T-cell (primary cell): ENCODE data around the gene JDP2. TPM values are rescaled to one million over a fixed set of nuclear protein-coding genes. Genes with fewer than 3 reads are reported as not detected.
"Not testable (repeated sequence)": the region's sequence is repeated elsewhere in the genome, so short reads cannot be mapped to it uniquely, and the experiment has no call there.

Source experiments
- ATAC-seq, 4 experiments: fragments of 200-7000 bp in 3 of 4; fragments of 150-1000 bp in 1 of 4; cut with Tn5 transposase; replicated peaks in 1 of 4; 1 replicate in 3 of 4; 2 replicates in 1 of 4; pipeline ENCODE4 v1.10.0; 2021; ENCODE audit warnings: moderate library complexity in 3 of 4, mild to moderate bottlenecking in 2 of 4, moderate number of reproducible peaks in 1 of 4
- CTCF ChIA-PET, 2 donors: fragments of 300-600 bp; sonication (Branson Sonifier 250); formaldehyde crosslinking; loops; one replicate each; lab custom pipeline; 2022; ENCODE audit warnings: antibody characterized with exemption in 2 of 2; lab: Charles Lee
- POLR2A ChIA-PET, 2 donors: fragments of 300-600 bp; sonication (Branson Sonifier 250); formaldehyde crosslinking; loops; one replicate each; lab custom pipeline; 2022; ENCODE audit warnings: antibody characterized with exemption in 2 of 2; lab: Charles Lee
- DNase-seq, 35 experiments: peaks; one replicate each; pipeline versions ENCODE4 v3.0.0 to v3.0.0-alpha.2; 2013 to 2023
- H3K27ac ChIP-seq: one replicate; pipeline ENCODE4 v1.5.1; 2013; ENCODE audit warnings: low read length
- H3K27me3 ChIP-seq, 2 experiments: replicated peaks in 1 of 2; 1 replicate in 1 of 2; 2 replicates in 1 of 2; pipeline versions ENCODE4 v1.6.1 to v1.7.0; 2013; ENCODE audit warnings: low read length in 1 of 2, mixed read lengths in 1 of 2; ENCODE audit not compliant: control insufficient read depth in 2 of 2, insufficient read depth in 2 of 2; ENCODE audit errors: extremely low read depth in 1 of 2
- H3K36me3 ChIP-seq, 2 donors: 1 replicate in 1 of 2; 2 replicates in 1 of 2; pipeline versions ENCODE4 v1.6.1 to v1.7.0; 2013; ENCODE audit warnings: low read length in 1 of 2; ENCODE audit not compliant: control insufficient read depth in 2 of 2, insufficient read depth in 1 of 2; ENCODE audit errors: extremely low read depth in 1 of 2
- H3K4me1 ChIP-seq, 2 experiments: 1 replicate in 1 of 2; 2 replicates in 1 of 2; pipeline versions ENCODE4 v1.6.1 to v1.7.0; 2013; ENCODE audit warnings: low read length in 2 of 2, mixed read lengths in 1 of 2; ENCODE audit not compliant: insufficient read depth in 2 of 2, control insufficient read depth in 1 of 2; ENCODE audit errors: extremely low read depth in 1 of 2
- H3K4me3 ChIP-seq, 2 donors: 1 replicate in 1 of 2; 2 replicates in 1 of 2; pipeline versions ENCODE4 v1.5.1 to v1.7.0; 2013; ENCODE audit warnings: mild to moderate bottlenecking in 2 of 2, low read length in 1 of 2, moderate library complexity in 1 of 2; ENCODE audit not compliant: control insufficient read depth in 1 of 2; ENCODE audit errors: extremely low read depth in 1 of 2
- H3K9me3 ChIP-seq: 2 replicates; pipeline ENCODE4 v1.7.0; 2013
- H3K27ac Mint-ChIP-seq, 2 donors: one replicate each; pipeline ENCODE4 v1.8.0; 2020 to 2021; ENCODE audit warnings: mild to moderate bottlenecking in 2 of 2, mixed read lengths in 2 of 2
- H3K27me3 Mint-ChIP-seq, 2 donors: one replicate each; pipeline ENCODE4 v1.8.0; 2021 to 2022; ENCODE audit warnings: mixed read lengths in 2 of 2
- H3K36me3 Mint-ChIP-seq: one replicate; pipeline ENCODE4 v1.8.0; 2021; ENCODE audit warnings: mixed read lengths
- H3K4me1 Mint-ChIP-seq, 3 donors: one replicate each; pipeline ENCODE4 v1.8.0; 2020 to 2022; ENCODE audit warnings: mixed read lengths in 3 of 3, mild to moderate bottlenecking in 1 of 3
- H3K4me3 Mint-ChIP-seq, 3 donors: one replicate each; pipeline ENCODE4 v1.8.0; 2020 to 2022; ENCODE audit warnings: mild to moderate bottlenecking in 3 of 3, mixed read lengths in 3 of 3, moderate library complexity in 3 of 3
- H3K9me3 Mint-ChIP-seq, 3 donors: one replicate each; pipeline ENCODE4 v1.8.0; 2020 to 2022; ENCODE audit warnings: mixed read lengths in 3 of 3
- WGBS: methylation state at CpG from one replicate; pipeline ENCODE4 v1.1.5; 2013; ENCODE audit warnings: missing lambda C conversion rate; ENCODE audit not compliant: insufficient coverage; 5-methylcytosine and 5-hydroxymethylcytosine counted together
- total RNA-seq, 35 experiments: library from RNA in 6 of 35; stranded (reverse) in 6 of 35; fragments of 120-200 nt in 1 of 35; gene quantifications; one replicate each; pipeline versions ENCODE4 v1.2.1 to v1.2.4 and lab custom pipeline; 2013 to 2026

JDP2 gene, protein sequence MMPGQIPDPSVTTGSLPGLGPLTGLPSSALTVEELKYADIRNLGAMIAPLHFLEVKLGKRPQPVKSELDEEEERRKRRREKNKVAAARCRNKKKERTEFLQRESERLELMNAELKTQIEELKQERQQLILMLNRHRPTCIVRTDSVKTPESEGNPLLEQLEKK
- total RNA-seq (under 1 TPM; 0.45 to 0.93 (median 0.76) TPM), total RNA-seq (lab: John Stamatoyannopoulos, UW) (0.07 to 2.6 (median 0.43) reads per million in 29 experiments)
- 0.37 TPM for total RNA-seq (2013)

- peaks cover 7 to 12% (median 7%) of the 10 kb centered on the region in 3 donors for H3K4me1 Mint-ChIP-seq
- CTCF ChIA-PET: no interaction called here
- H3K36me3 ChIP-seq: no peaks in the 10 kb centered on the region
- H3K27me3 ChIP-seq: peaks cover 0 to 37% of the 10 kb centered on the region in 2 experiments
- 2% methylated on average over 76 of the region's 93 CpGs for WGBS
- no peak within 1 kb of the TSS for H3K27ac Mint-ChIP-seq
- POLR2A ChIA-PET: no interaction called here
- H3K9me3 ChIP-seq: no peaks in the 10 kb centered on the region
- H3K27me3 Mint-ChIP-seq: peaks cover 7 to 28% of the 10 kb centered on the region in 2 donors
- H3K4me1 ChIP-seq: peaks cover 0 to 19% of the 10 kb centered on the region in 2 experiments
- ATAC-seq: peak; percentile 61 to 81 (median 74)
- no peaks in the 10 kb centered on the region for H3K9me3 Mint-ChIP-seq
- peaks cover 3% of the 10 kb centered on the region for H3K36me3 Mint-ChIP-seq
- DNase-seq: peak in 34 of 35 experiments; percentile 13 to 67 (median 42)
- peak within 1 kb of the TSS; percentile 73 to 77 (median 74) for H3K4me3 Mint-ChIP-seq
- no peak within 1 kb of the TSS for H3K27ac ChIP-seq
- peak within 1 kb of the TSS; percentile 50 to 64 for H3K4me3 ChIP-seq
These were observed at the start of gene JDP2 for GRCh38 chr14:75427482-75428229. Gene JDP2, plus strand, starts transcription at chr14:75428022. Its CDS starts 9,899 bp downstream, at chr14:75437921.

DNA sequence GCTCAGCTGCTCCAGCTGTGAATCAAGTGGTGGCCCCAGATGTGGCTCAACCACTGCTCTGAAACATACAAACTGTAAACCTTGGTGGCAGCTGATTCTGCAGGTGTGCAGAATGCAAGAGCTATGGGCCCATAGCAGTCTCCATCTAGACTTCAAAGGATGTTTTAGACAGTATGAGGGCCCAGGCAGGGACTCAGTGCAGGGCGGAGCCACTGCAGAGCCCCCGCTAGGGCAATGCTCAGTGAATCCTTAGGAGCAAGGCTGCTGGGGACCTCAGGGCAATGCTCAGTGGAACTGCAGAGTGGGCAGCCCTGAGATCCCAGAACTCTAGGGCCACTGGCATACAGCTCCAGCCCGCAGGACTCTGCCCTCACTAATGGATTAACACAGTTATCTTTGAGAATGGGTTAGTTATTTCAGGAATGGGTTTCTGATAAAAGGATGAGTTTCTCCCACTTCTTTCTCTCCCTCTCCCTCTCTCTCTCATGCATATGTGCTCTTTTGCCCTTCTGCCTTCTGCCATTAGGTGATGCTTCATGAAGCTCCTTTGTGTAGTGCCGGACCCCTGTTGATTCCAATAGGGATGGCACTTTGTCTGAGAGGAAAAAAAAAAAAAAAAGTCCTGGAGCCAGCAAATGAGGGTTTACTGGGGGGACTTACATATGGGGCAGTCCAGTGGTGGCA, 48.4 kb upstream of the JDP2 start:
- Mint-ChIP-seq H3K4me1 (no peaks in the 10 kb centered on the region), H3K36me3 (peaks cover 3% of the 10 kb centered on the region)

DNA sequence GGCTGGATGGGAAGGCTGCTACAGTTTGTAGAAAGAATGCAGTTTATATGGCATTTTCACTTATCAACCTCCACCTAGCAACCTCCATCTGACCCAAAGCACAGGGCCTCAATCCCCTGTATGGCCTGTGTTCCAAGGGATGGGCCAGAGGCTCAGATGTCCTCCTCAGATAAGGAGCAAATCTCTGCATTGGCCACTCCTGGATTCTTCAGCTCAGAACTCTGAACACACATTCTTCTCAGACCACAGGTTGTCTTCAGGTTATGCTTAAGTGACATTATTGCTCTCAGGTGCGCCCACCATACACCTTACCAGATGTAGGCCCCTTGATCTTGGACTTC, 47.9 kb upstream of the JDP2 start:
- DNase-seq: no peak
- Histone ChIP-seq H3K36me3 (no peaks in the 10 kb centered on the region), H3K4me1 (no peaks in the 10 kb centered on the region), H3K27me3 (no peaks in the 10 kb centered on the region), H3K9me3 (no peaks in the 10 kb centered on the region), H3K4me3 (no peak overlapping the region), H3K27ac (no peak overlapping the region)
- ATAC-seq: no peak
- Mint-ChIP-seq H3K9me3 (peaks cover 8 to 12% (median 10%) of the 10 kb centered on the region in 3 donors), H3K27me3 (peaks cover 20 to 23% of the 10 kb centered on the region in 2 donors), H3K4me1 (no peaks in the 10 kb centered on the region), H3K27ac (no peak overlapping the region), H3K4me3 (no peak overlapping the region), H3K36me3 (peaks cover 5% of the 10 kb centered on the region)
- ChIA-PET CTCF (no interaction called here), POLR2A (no interaction called here)
- no CpG with 5 or more reads among the region's 1 CpG for WGBS

More for the DNA sequence above, 48.4 kb upstream of the JDP2 start:
- H3K36me3 ChIP-seq: no peaks in the 10 kb centered on the region
- Mint-ChIP-seq H3K9me3 (peaks cover 3 to 7% (median 5%) of the 10 kb centered on the region in 3 donors), H3K27ac (no peak overlapping the region), H3K27me3 (peaks cover 20 to 23% of the 10 kb centered on the region in 2 donors), H3K4me3 (no peak overlapping the region)
- DNase-seq: no peak
- H3K27me3 ChIP-seq: no peaks in the 10 kb centered on the region
- ATAC-seq: no peak
- no peaks in the 10 kb centered on the region for H3K9me3 ChIP-seq
- H3K4me1 ChIP-seq: no peaks in the 10 kb centered on the region
- WGBS: 83% methylated on average over 2 of the region's 4 CpGs
- H3K27ac ChIP-seq: no peak overlapping the region
- POLR2A ChIA-PET: no interaction called here
- H3K4me3 ChIP-seq: no peak overlapping the region
- CTCF ChIA-PET: interaction anchor here in 1 of 2 donors (0.6 kb wide), 1 partner anchor 105 kb away, joined by 4 read pairs; no protein-coding TSS in a partner anchor

DNA sequence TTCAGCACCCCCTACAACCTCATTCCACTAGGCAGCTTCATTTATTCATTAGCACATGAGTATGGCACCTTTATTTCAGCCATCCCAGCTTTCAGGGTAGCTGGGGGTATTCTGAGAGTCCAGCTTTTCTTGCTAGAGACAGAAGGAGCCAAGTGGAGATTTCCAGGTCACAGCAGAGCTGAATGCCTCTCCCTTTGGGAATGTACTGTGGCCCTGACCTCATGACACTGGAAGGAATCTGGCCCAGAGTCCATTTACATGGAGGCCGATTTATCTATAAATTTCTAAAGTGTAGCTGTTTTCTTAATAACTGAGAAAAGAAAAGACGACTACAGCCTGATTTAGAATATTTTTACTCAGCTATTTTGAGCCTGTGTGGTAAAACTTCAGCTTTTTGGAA, 47.2 kb upstream of the JDP2 start:
- peaks cover 8 to 13% (median 10%) of the 10 kb centered on the region in 3 donors for H3K9me3 Mint-ChIP-seq
- no peak overlapping the region for H3K4me3 Mint-ChIP-seq
- H3K27ac Mint-ChIP-seq: no peak overlapping the region
- no peaks in the 10 kb centered on the region for H3K9me3 ChIP-seq
- H3K4me3 ChIP-seq: no peak overlapping the region
- H3K27me3 Mint-ChIP-seq: peaks cover 19 to 23% of the 10 kb centered on the region in 2 donors
- no peak for ATAC-seq
- CTCF ChIA-PET: interaction anchor here in 1 of 2 donors (0.5 kb wide), 1 partner anchor 19 kb away, joined by 5 read pairs; no protein-coding TSS in a partner anchor
- peaks cover 5% of the 10 kb centered on the region for H3K36me3 Mint-ChIP-seq
- POLR2A ChIA-PET: no interaction called here
- no peaks in the 10 kb centered on the region for H3K27me3 ChIP-seq
- DNase-seq: no peak
- no peaks in the 10 kb centered on the region for H3K4me1 Mint-ChIP-seq
- no CpG with 5 or more reads among the region's 2 CpGs for WGBS
- H3K27ac ChIP-seq: no peak overlapping the region
- no peaks in the 10 kb centered on the region for H3K36me3 ChIP-seq
- H3K4me1 ChIP-seq: no peaks in the 10 kb centered on the region

GRCh38 chr14:75381642-75382041, 46.2 kb upstream of the JDP2 start:
- H3K9me3 Mint-ChIP-seq: peaks cover 8 to 10% (median 10%) of the 10 kb centered on the region in 3 donors
- H3K27me3 Mint-ChIP-seq: peaks cover 18 to 33% of the 10 kb centered on the region in 2 donors
- no peak overlapping the region for H3K4me3 Mint-ChIP-seq
- H3K4me1 ChIP-seq: no peaks in the 10 kb centered on the region
- H3K9me3 ChIP-seq: no peaks in the 10 kb centered on the region
- no peak overlapping the region for H3K27ac Mint-ChIP-seq
- no peak overlapping the region for H3K4me3 ChIP-seq
- H3K27ac ChIP-seq: no peak overlapping the region
- H3K36me3 ChIP-seq: no peaks in the 10 kb centered on the region
- H3K4me1 Mint-ChIP-seq: no peaks in the 10 kb centered on the region
- DNase-seq: no peak
- no peaks in the 10 kb centered on the region for H3K27me3 ChIP-seq
- ChIA-PET POLR2A (no interaction called here), CTCF (interaction anchor here in 1 of 2 donors (0.6 kb wide), 1 partner anchor 272 kb away, joined by 3 read pairs; no protein-coding TSS in a partner anchor)
- H3K36me3 Mint-ChIP-seq: peaks cover 5% of the 10 kb centered on the region
- no peak for ATAC-seq

DNA sequence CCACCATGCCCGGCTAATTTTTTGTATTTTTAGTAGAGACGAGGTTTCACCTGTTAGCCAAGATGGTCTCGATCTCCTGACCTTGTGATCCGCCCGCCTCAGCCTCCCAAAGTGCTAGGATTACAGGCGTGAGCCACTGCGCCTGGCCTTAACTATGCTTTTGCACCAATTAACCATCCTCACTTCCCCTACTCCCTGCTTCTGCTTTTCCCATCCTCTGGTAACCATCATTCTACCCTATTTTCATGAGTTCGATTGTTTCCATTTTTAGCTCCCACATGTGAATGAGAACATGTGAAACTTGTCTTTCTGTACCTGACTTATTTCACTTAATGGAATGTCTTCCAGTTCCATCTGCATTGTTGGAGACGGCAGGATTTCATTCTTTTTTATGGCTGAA, 44.6 kb upstream of the JDP2 start:
- 96% methylated on average over 3 of the region's 9 CpGs for WGBS
- H3K27ac ChIP-seq, H3K4me1 Mint-ChIP-seq, CTCF ChIA-PET, H3K4me1 ChIP-seq, H3K4me3 Mint-ChIP-seq, H3K36me3 ChIP-seq, H3K4me3 ChIP-seq, H3K36me3 Mint-ChIP-seq, POLR2A ChIA-PET, ATAC-seq, H3K27me3 ChIP-seq, DNase-seq, H3K27ac Mint-ChIP-seq, H3K9me3 ChIP-seq: not testable (repeated sequence)
- Mint-ChIP-seq H3K9me3 (peaks cover 8 to 10% (median 9%) of the 10 kb centered on the region in 3 donors), H3K27me3 (peaks cover 17 to 34% of the 10 kb centered on the region in 2 donors)
